K562 (cell line): Measurements from ENCODE around the gene APCDD1L. TPM values are rescaled to one million over a fixed set of nuclear protein-coding genes. Genes with fewer than 3 reads are reported as not detected.

Experiments
- ATAC-seq: fragments of 200-7000 bp; cut with Tn5 transposase; 3 replicates; pipeline ENCODE4 v1.9.1; 2020; ENCODE audit warnings: moderate library complexity
- BruUV-seq: library from RNA; stranded (reverse); fragments of 400-500 nt; replicated peaks from 2 replicates; lab custom pipeline; 2021; lab: Mats Ljungman, UMichigan
- CTCF ChIA-PET: fragments of 300-600 bp; formaldehyde crosslinking; extraction: SDS; loops from one replicate; lab custom pipeline; 2021; ENCODE audit warnings: low intra/inter-chr PET ratio; lab: Yijun Ruan, JAX
- POLR2A ChIA-PET: fragments of 300-600, 350-650 bp; sonication (Branson Sonifier 250); formaldehyde crosslinking; extraction: SDS; loops from one replicate; lab custom pipeline; 2021; ENCODE audit warnings: antibody characterized with exemption, inconsistent platforms; lab: Yijun Ruan, JAX
- DNase-seq, 4 experiments: peaks; one replicate each; pipeline versions ENCODE4 v3.0.0 to v3.0.0-alpha.2; 2011 to 2018; ENCODE audit warnings: low spot score in 3 of 4, mixed read lengths in 3 of 4; ENCODE audit errors: extremely low read depth in 1 of 4
- FAIRE-seq: peaks from 2 replicates; lab custom pipeline; 2011; peaks lifted over from hg19 to GRCh38; lab: Jason Lieb, UNC
- H2AFZ ChIP-seq: 2 replicates; pipeline ENCODE4 v1.6.0; 2011; ENCODE audit warnings: low read depth, low read length, control low read depth, inconsistent platforms
- H3K27ac ChIP-seq: fragments of 200-600 bp; 3 replicates; pipeline ENCODE4 v1.8.0; 2011; ENCODE audit warnings: low read depth, mild to moderate bottlenecking, control low read depth, inconsistent platforms, low read length, moderate library complexity, mixed read lengths; ENCODE audit errors: extremely low read depth
- H3K27me3 ChIP-seq, 2 experiments: fragments of 300-600 bp in 1 of 2; 2 replicates in 1 of 2; 3 replicates in 1 of 2; pipeline versions ENCODE4 v1.6.0 to v1.8.0; 2011; ENCODE audit warnings: inconsistent platforms in 2 of 2, low read length in 2 of 2, mild to moderate bottlenecking in 1 of 2, mixed read lengths in 1 of 2, moderate library complexity in 1 of 2; ENCODE audit not compliant: control insufficient read depth in 2 of 2, insufficient read depth in 2 of 2
- H3K36me3 ChIP-seq: fragments of 300-600 bp; 3 replicates; pipeline ENCODE4 v1.8.0; 2011; ENCODE audit warnings: mild to moderate bottlenecking, low read length, inconsistent platforms; ENCODE audit not compliant: control insufficient read depth, insufficient read depth
- H3K4me1 ChIP-seq, 2 experiments: fragments of 200-600 bp in 1 of 2; replicated peaks in 1 of 2; 2 replicates in 1 of 2; 3 replicates in 1 of 2; pipeline versions ENCODE4 v1.5.1 to v1.8.0; 2011; ENCODE audit warnings: inconsistent platforms in 2 of 2, low read length in 2 of 2, mild to moderate bottlenecking in 1 of 2, mixed read lengths in 1 of 2, moderate library complexity in 1 of 2; ENCODE audit not compliant: control insufficient read depth in 2 of 2, insufficient read depth in 2 of 2
- H3K4me2 ChIP-seq: 2 replicates; pipeline ENCODE4 v1.6.1; 2011; ENCODE audit warnings: low read length, control low read depth, inconsistent platforms, mixed read lengths; ENCODE audit not compliant: insufficient read depth
- H3K4me3 ChIP-seq: fragments of 200-600 bp; sonication (generic), shearing (Covaris generic); 2 replicates; pipeline ENCODE4 v1.5.1; 2016; ENCODE audit warnings: control low read depth, inconsistent platforms
- H3K79me2 ChIP-seq: fragments of 200-600 bp; 3 replicates; pipeline ENCODE4 v1.8.0; 2011; ENCODE audit warnings: low read length, inconsistent platforms; ENCODE audit not compliant: control insufficient read depth, insufficient read depth
- H3K9ac ChIP-seq, 2 experiments: 2 replicates each; pipeline versions ENCODE4 v1.6.0 to v1.6.1; 2011; ENCODE audit warnings: low read depth in 2 of 2, low read length in 2 of 2, control low read depth in 1 of 2, inconsistent platforms in 1 of 2, mild to moderate bottlenecking in 1 of 2, mixed read lengths in 1 of 2; ENCODE audit not compliant: insufficient read depth in 1 of 2
- H3K9me1 ChIP-seq: one replicate; pipeline ENCODE4 v1.6.0; 2011; ENCODE audit warnings: inconsistent platforms, mild to moderate bottlenecking, low read length, moderate library complexity; ENCODE audit not compliant: control insufficient read depth, insufficient read depth
- H3K9me3 ChIP-seq: replicated peaks from 2 replicates; pipeline ENCODE4 v1.5.1; 2011; ENCODE audit warnings: low read depth, low read length, inconsistent platforms; ENCODE audit not compliant: control insufficient read depth, insufficient read depth
- H4K20me1 ChIP-seq: replicated peaks from 2 replicates; pipeline ENCODE4 v1.6.1; 2011; ENCODE audit warnings: low read length, inconsistent platforms, mixed read lengths; ENCODE audit not compliant: control insufficient read depth, insufficient read depth
- EWSR1 ChIP-seq: fragments of 450-650 bp; IDR thresholded peaks from 2 replicates; pipeline ENCODE4 v1.6.1; 2018; ENCODE audit warnings: borderline replicate concordance, mild to moderate bottlenecking, low read depth, moderate library complexity; ENCODE audit not compliant: partially characterized antibody
- FIP1L1 ChIP-seq: fragments of 200-400 bp; formaldehyde crosslinking; IDR thresholded peaks from 2 replicates; pipeline ENCODE4 v1.6.1; 2018; ENCODE audit warnings: mild to moderate bottlenecking, low read depth, low read length; ENCODE audit not compliant: poor library complexity, severe bottlenecking
- HLTF ChIP-seq: fragments of 450-650 bp; IDR thresholded peaks from 2 replicates; pipeline ENCODE4 v1.6.1; 2016
- NFYB ChIP-seq: IDR thresholded peaks from 2 replicates; pipeline ENCODE4 v1.6.1; 2011; ENCODE audit warnings: mild to moderate bottlenecking, moderate library complexity; ENCODE audit not compliant: insufficient read length; ENCODE audit errors: extremely low read depth
- NR2F6 ChIP-seq: fragments of 450-650 bp; formaldehyde crosslinking; IDR thresholded peaks from 2 replicates; pipeline ENCODE4 v1.4.0; 2020; ENCODE audit warnings: mild to moderate bottlenecking
- WGBS: fragments of 100-300 bp; shearing (Covaris generic); methylation state at CpG from one replicate; pipeline ENCODE4 v1.1.6; 2016; ENCODE audit warnings: low coverage, mixed read lengths; ENCODE audit not compliant: insufficient coverage; ENCODE audit errors: missing lambda C conversion rate; 5-methylcytosine and 5-hydroxymethylcytosine counted together
- in situ Hi-C: fragments of 300-500 bp; cut with MboI; formaldehyde crosslinking; loops from 4 replicates; pipeline ENCODE4 v1.15.0; 2018; ENCODE audit warnings: inconsistent platforms, mixed read lengths
- intact Hi-C: fragments of 100-400 bp; cut with micrococcal nuclease; formaldehyde crosslinking; loops from 2 replicates; pipeline ENCODE4 v1.14.2; 2022
- polyA plus RNA-seq, 8 experiments: library from polyadenylated mRNA; depleted of rRNA in 4 of 8; stranded (reverse) in 5 of 8; unstranded in 3 of 8; fragments of >200 nt; fragmentation: Nextera tagmentation in 2 of 8; fragmentation: Illumina TruSeq in 1 of 8; extraction: Ambion mirVana in 2 of 8; extraction: Trizol in 1 of 8; gene quantifications; 2 replicates each; pipeline versions ENCODE4 v1.2.1 to v1.2.3, GENCODE V29; 2011 to 2014; ENCODE audit warnings: inconsistent platforms in 1 of 8, missing spikeins in 1 of 8
- total RNA-seq, 7 experiments: library from RNA; depleted of rRNA in 6 of 7; stranded (reverse); fragments of >200 nt in 6 of 7; fragmentation: Illumina TruSeq in 2 of 7; extraction: Trizol in 2 of 7; gene quantifications; 2 replicates each; pipeline versions ENCODE4 v1.2.1 to v1.2.3, GENCODE V29; 2011 to 2021; ENCODE audit warnings: low replicate concordance in 1 of 7

APCDD1L gene
- total and polyA plus RNA-seq, 9 of the 15 experiments (the other 6 are each of a cell fraction or from before 2014, with no cell fraction given): not detected

DNA sequence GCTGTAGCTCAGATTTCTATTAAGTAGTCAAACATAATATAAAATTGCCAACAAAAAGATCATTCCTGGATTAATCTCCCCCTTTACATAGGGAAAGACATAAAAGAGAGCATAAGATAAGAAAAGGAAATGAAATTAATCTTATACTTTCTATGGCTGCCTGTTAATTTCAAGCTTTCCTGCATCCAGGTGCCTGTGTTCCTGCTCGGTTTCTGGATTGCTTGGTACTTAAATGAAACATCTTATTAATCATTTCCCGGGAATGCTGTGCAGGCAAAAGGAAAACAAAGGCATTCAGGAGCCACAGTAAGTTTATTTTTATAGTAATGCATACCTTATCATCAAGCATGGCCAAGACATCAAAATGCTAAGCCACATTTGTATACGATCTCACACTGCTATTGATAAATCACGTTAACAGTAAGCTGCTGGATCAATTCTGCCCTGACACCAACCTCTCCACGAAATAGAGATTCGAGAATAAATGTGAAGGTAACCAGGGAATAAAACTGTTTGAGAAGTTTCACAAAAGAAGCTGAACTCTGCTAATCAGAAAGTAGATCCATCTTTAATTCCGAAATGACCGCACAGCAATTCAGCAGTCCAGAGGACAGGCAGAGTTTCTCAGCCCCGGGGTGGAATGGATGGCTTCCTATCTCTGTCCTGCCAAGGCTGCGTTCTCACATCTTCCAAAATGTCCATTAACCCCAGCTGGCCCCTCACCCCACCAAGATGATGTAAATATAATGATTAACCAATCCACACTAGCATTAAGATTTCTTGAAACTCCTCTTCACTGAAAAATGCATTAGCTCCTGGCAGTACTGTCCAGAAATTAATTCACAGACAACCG lies 32.6 kb upstream of the APCDD1L start:
- peaks cover under 1 to 5% of the 10 kb centered on the region in 2 experiments; a peak in 3 of 5 replicates for H3K4me1 ChIP-seq
- no peaks in the 10 kb centered on the region for H3K9me3 ChIP-seq
- H3K4me3 ChIP-seq: no peak overlapping the region
- ChIA-PET CTCF (no interaction called here), POLR2A (interaction anchor here (0.7 kb wide), 1 partner anchor 38 kb away, joined by 4 read pairs; no protein-coding TSS in a partner anchor)
- BruUV-seq: no TSS peak
- no peak overlapping the region for H3K4me2 ChIP-seq
- intact Hi-C loops: no loop called here
- no peaks in the 10 kb centered on the region for H3K36me3 ChIP-seq
- FAIRE-seq: no peak
- H3K27ac ChIP-seq: no peak overlapping the region
- H3K79me2 ChIP-seq: no peaks in the 10 kb centered on the region
- H3K9ac ChIP-seq: no peak overlapping the region
- H3K9me1 ChIP-seq: no peaks in the 10 kb centered on the region
- no peak for DNase-seq
- no peak overlapping the region for H2AFZ ChIP-seq
- in situ Hi-C loops: no loop called here
- no peak for ATAC-seq
- no peaks in the 10 kb centered on the region for H4K20me1 ChIP-seq
- H3K27me3 ChIP-seq: peaks cover 7 to 25% of the 10 kb centered on the region in 2 experiments; a peak in 3 of 5 replicates
- 12% methylated on average over 11 of the region's 11 CpGs for WGBS
- TF ChIP-seq EWSR1 (no peak), NFYB (no peak), FIP1L1 (no peak), NR2F6 (CRISPR knock-in tag) (no peak), HLTF (no peak)
